ENCODE results near the gene SP3. TPM values are rescaled to one million over a fixed set of nuclear protein-coding genes. Genes with fewer than 3 reads are reported as not detected.

SP3 gene
- total RNA-seq, 2 experiments from 2014 or later = 95.9 to 102 TPM

DNA sequence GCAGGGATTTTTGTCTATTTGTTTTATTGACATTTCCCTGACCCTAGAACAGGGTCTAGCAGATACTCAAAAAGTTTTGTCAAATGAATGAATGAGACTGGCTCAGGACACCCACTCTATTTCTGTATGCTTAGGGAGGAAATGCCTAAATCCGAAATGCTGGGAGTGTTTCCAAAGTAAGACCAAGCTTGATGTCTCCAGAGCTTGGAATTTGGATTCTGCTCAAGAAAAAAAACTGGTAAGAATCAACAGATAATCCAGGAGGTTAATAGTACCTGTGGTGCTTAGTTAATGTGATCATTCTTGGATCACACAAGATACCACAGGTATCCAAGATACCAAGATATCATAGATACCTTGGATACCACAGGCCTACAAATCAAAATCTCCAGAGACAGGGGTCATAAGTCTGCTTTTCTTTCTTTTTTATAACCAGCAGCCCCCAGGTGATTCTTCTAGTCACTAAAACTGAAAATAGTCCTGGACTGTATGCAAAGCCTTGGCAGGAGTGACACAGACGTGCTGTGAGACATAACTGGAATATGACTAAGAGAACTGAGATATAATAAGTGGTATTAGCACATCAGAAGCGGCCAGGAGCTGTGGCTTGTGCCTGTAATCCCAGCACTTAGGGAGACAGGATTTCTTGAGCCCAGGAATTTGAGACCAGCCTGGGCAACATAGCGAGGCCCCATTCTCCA, 39.9 kb upstream of the SP3 start:
- DNase-seq = no peak
- Mint-ChIP-seq H3K9me3 (ENCODE audit: insufficient read depth) (no peaks in the 10 kb centered on the region), H3K27me3 (ENCODE audit: low read depth) (peaks cover 8% of the 10 kb centered on the region), H3K4me1 (ENCODE audit: low read depth) (no peaks in the 10 kb centered on the region), H3K27ac (no peak overlapping the region), H3K4me3 (no peak overlapping the region), H3K36me3 (ENCODE audit: low read depth) (no peaks in the 10 kb centered on the region)
- POLR2A ChIA-PET = no interaction called here
- ATAC-seq = no peak
- CTCF ChIA-PET = no interaction called here

DNA sequence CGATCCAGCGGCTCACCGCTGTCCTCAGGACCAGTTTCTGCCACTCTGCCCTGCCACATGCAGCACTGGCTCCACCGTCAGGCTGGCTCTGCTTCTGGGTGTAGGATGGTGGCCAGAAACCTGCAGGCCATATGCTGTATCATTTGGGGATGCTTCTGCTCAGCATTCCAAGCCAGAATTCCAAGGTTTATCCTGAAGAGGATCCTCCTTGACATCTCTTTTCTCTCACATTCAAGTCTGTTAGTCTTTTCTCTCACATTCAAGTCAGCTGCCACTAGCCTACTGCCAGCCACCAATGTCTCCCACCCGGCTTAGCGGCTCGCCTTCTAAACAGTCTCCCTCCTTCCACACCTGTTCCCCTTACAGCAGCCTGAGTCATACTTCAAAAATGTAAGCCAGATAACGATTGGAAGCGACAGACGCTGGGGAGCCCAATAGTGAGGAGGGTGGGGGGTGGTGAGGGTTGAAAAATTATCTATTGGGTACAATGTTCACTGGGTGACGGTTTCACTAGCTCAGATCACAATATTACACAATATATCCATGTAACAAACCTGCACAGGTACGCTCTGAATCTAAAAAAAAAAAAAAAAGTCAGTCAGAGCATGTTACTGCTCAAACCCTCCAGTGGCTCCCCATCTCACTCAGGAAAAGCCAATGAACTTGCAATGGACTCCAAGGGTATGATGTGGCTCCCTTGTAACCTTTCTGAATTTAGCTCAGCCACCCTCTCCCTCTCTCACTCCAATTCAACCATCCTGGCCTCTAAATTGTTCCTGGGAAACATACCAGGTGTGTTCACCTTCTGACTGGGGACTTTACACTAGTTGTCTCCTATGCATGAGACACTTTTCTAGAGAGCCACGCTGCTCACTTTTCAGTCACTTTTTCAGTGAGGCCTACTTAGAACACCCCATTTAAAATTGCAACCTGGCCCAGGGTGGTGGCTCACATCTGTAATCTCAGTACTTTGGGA, 38.8 kb upstream of the SP3 start:
- Mint-ChIP-seq H3K36me3 (ENCODE audit: low read depth) (no peaks in the 10 kb centered on the region), H3K27me3 (ENCODE audit: low read depth) (peaks cover 4% of the 10 kb centered on the region), H3K4me3 (no peak overlapping the region), H3K27ac (no peak overlapping the region), H3K9me3 (ENCODE audit: insufficient read depth) (no peaks in the 10 kb centered on the region), H3K4me1 (ENCODE audit: low read depth) (no peaks in the 10 kb centered on the region)
- POLR2A ChIA-PET = no interaction called here
- CTCF ChIA-PET = no interaction called here
- ATAC-seq (no peak), DNase-seq (no peak)

DNA sequence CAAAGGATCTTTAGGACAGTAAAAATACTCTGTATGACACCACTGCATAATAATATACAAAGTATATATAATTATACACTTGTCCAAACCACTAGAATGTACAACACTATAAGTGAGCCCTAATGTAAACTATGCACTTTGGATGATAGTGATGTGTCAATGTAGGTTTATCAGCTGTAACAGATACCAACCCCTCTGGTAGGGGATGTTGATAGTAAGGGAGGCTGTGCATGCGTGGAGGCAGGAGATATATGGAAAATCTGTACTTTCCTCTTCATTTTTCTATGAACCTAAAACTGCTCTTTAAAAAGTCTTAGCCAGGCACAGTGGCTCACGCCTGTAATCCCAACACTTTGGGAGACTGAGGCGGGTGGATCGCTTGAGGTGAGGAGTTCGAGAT, 37.5 kb upstream of the SP3 start:
- no peaks in the 10 kb centered on the region for H3K36me3 Mint-ChIP-seq (ENCODE audit: low read depth)
- no peak overlapping the region for H3K27ac Mint-ChIP-seq
- no peak for ATAC-seq
- ChIA-PET POLR2A (no interaction called here), CTCF (no interaction called here)
- H3K4me3 Mint-ChIP-seq = no peak overlapping the region
- H3K4me1 Mint-ChIP-seq (ENCODE audit: low read depth) = no peaks in the 10 kb centered on the region
- H3K9me3 Mint-ChIP-seq (ENCODE audit: insufficient read depth) = no peaks in the 10 kb centered on the region
- DNase-seq = no peak
- H3K27me3 Mint-ChIP-seq (ENCODE audit: low read depth) = peaks cover 8% of the 10 kb centered on the region

DNA sequence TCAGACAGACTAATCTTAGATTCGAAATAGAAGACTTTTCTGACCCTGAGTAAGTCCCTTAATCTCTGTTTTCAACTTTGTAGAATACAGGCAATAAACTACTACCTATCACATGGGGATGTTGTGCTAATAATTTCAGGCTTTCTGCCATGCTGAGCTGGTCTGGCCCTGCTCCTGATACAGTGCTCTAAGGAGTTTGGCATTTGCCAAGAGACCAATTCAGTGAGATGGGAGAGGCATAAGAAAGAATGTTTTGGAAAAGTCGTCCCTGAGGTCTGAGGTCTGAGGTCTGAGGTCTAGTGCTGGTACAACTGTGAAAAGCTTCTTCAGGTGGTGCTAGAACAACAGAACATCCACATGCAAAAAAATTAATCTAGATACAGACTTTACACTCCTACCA, 35.9 kb upstream of the SP3 start:
- ATAC-seq (no peak), DNase-seq (no peak)
- H3K9me3 Mint-ChIP-seq (ENCODE audit: insufficient read depth) = no peaks in the 10 kb centered on the region
- H3K4me3 Mint-ChIP-seq = no peak overlapping the region
- ChIA-PET CTCF (interaction anchor here (0.6 kb wide), 1 partner anchor 76 kb away, joined by 4 read pairs; no protein-coding TSS in a partner anchor), POLR2A (no interaction called here)
- peaks cover 8% of the 10 kb centered on the region for H3K27me3 Mint-ChIP-seq (ENCODE audit: low read depth)
- H3K36me3 Mint-ChIP-seq (ENCODE audit: low read depth) = no peaks in the 10 kb centered on the region
- no peaks in the 10 kb centered on the region for H3K4me1 Mint-ChIP-seq (ENCODE audit: low read depth)
- H3K27ac Mint-ChIP-seq = no peak overlapping the region

DNA sequence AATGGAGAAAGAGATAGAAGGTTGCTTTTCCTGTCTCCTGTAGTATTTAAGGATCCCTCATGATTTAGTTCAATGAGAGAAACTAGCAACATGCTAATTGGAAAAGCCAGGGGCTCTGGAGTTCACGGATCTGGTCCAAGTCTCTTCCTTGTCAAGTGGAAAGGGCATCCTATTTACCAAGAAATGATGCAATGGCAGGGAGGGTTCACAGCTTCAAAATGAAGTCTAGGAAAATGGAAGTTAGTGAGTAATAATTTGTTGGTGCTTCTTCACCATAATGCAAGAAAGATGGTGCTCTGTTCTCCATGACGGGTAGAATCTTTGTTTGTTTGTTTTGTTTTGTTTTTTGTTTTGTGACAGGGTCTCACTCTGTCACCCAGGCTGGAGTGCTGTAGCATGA, 34.6 kb upstream of the SP3 start:
- no peaks in the 10 kb centered on the region for H3K9me3 Mint-ChIP-seq (ENCODE audit: insufficient read depth)
- H3K4me3 Mint-ChIP-seq = no peak overlapping the region
- no peak for DNase-seq
- no peak for ATAC-seq
- H3K4me1 Mint-ChIP-seq (ENCODE audit: low read depth) = no peaks in the 10 kb centered on the region
- ChIA-PET CTCF (no interaction called here), POLR2A (no interaction called here)
- H3K27me3 Mint-ChIP-seq (ENCODE audit: low read depth) = peaks cover 14% of the 10 kb centered on the region
- H3K36me3 Mint-ChIP-seq (ENCODE audit: low read depth) = no peaks in the 10 kb centered on the region
- H3K27ac Mint-ChIP-seq = no peak overlapping the region

DNA sequence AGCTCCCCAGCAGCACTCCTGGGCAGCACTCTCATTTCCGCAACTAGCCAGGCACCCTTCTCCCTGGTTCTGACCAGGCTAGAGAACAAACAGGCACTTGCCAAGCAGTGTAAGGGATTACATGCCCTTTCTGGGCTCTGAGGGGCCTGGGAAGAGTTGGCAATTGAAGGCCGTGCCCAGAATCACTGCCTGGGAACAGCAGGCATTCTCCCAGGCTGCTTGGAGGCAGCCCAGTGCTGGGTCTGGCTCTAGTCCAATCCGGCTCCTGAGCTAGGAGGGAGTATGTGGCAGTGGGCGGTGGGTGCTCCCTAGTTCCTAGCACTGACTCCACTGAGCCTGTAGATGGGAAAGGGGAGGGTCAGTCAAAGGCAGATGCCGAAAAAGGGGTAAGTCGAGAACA, 34.1 kb upstream of the SP3 start:
- Mint-ChIP-seq H3K27ac (no peak overlapping the region), H3K4me1 (ENCODE audit: low read depth) (no peaks in the 10 kb centered on the region), H3K27me3 (ENCODE audit: low read depth) (peaks cover 18% of the 10 kb centered on the region), H3K36me3 (ENCODE audit: low read depth) (no peaks in the 10 kb centered on the region), H3K4me3 (no peak overlapping the region), H3K9me3 (ENCODE audit: insufficient read depth) (no peaks in the 10 kb centered on the region)
- ATAC-seq (no peak), DNase-seq (no peak)
- ChIA-PET POLR2A (no interaction called here), CTCF (no interaction called here)

DNA sequence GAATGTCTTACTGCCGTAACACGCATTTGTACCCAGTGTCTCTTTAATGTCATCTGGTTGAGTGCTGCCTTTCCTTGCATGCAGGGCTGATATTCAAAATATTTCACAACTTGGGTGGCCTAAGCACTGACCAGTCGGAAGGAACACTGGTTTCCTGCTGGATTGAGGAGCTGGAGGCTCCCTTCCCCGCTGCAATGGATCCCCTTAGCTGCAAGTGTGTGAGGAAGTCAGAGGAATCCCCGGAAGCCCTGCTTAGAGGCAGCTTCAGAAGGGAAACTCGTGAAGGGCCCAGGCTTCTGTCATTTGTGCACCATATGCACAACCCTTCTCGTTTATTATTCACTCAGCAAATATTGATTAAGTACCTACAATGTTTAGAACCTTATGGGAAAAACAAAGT, 33.2 kb upstream of the SP3 start:
- H3K27ac Mint-ChIP-seq = no peak overlapping the region
- no peaks in the 10 kb centered on the region for H3K4me1 Mint-ChIP-seq (ENCODE audit: low read depth)
- no peaks in the 10 kb centered on the region for H3K36me3 Mint-ChIP-seq (ENCODE audit: low read depth)
- peaks cover 22% of the 10 kb centered on the region for H3K27me3 Mint-ChIP-seq (ENCODE audit: low read depth)
- CTCF ChIA-PET = no interaction called here
- H3K9me3 Mint-ChIP-seq (ENCODE audit: insufficient read depth) = no peaks in the 10 kb centered on the region
- no peak overlapping the region for H3K4me3 Mint-ChIP-seq
- ATAC-seq (no peak), DNase-seq (no peak)
- POLR2A ChIA-PET = no interaction called here

DNA sequence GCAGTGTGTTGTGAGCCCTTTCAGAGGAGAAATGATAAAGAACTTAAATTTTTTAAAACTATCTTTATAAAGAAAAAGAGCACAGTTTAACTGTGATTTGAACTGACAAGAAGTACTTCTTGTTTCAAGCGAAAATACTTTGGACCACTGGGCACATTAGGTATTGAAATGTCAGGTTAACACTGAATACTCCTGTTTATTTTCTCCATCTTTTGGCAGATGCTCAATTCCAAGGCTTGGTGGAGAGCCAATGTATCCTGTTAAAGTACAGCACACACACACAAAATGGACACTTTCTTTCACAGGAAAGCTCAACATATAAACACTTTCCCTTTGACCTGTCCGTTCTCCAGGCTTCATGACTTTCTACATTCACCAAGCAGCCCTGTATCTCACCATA, 32.6 kb upstream of the SP3 start:
- Mint-ChIP-seq H3K9me3 (ENCODE audit: insufficient read depth) (no peaks in the 10 kb centered on the region), H3K27ac (no peak overlapping the region), H3K4me1 (ENCODE audit: low read depth) (no peaks in the 10 kb centered on the region), H3K36me3 (ENCODE audit: low read depth) (no peaks in the 10 kb centered on the region), H3K27me3 (ENCODE audit: low read depth) (peaks cover 22% of the 10 kb centered on the region), H3K4me3 (no peak overlapping the region)
- ATAC-seq (no peak), DNase-seq (no peak)
- ChIA-PET CTCF (interaction anchor here (3.3 kb wide), 1 partner anchor 11 kb away, joined by 13 read pairs; no protein-coding TSS in a partner anchor), POLR2A (no interaction called here)

DNA sequence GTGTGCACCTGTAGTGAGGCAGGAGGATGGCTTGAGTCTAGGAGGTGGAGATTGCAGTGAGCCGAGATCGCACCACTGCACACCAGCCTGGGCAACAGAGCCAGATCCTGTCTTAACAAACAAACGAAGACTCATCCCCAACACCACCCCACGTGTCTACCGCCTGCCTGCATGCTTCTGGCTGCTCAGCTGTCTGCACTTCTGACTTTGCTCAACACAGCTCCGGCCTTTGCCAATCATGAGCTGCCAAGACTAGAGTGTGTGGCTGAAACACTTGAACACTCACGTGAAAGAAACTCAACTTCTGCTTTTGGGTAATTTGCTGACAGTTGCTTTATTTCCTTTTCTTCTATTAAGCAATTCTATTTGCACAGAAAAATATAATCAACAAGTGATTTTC, 32.1 kb upstream of the SP3 start:
- Mint-ChIP-seq H3K9me3 (ENCODE audit: insufficient read depth) (no peaks in the 10 kb centered on the region), H3K4me1 (ENCODE audit: low read depth) (no peaks in the 10 kb centered on the region), H3K36me3 (ENCODE audit: low read depth) (no peaks in the 10 kb centered on the region), H3K27me3 (ENCODE audit: low read depth) (peaks cover 22% of the 10 kb centered on the region), H3K27ac (no peak overlapping the region), H3K4me3 (no peak overlapping the region)
- CTCF ChIA-PET = interaction anchor here (3.3 kb wide), 1 partner anchor 10 kb away, joined by 13 read pairs; no protein-coding TSS in a partner anchor
- no peak for DNase-seq
- POLR2A ChIA-PET = no interaction called here
- ATAC-seq = no peak

DNA sequence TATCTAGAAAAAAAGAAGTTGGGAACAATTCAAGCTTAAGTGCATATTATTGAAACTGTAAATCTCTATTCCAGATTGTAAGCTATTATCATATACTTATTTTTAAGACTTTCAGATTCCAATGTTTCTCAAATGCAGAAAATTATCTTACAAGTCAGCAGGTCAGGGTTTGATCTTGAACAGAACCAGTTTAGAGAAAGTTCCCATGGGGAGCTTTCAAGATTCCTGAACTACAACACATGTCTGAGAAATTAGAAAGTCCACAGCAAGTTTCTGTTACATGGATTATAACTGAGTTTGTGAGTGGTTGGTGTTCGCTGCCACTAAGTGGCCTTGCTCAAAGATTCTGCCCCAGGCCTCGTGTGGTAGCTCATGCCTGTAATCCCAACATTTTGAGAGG, 31.6 kb upstream of the SP3 start:
- no peak for ATAC-seq
- ChIA-PET POLR2A (interaction anchor here (1.2 kb wide), 1 partner anchor 11 kb away, joined by 5 read pairs; no protein-coding TSS in a partner anchor), CTCF (interaction anchor here (3.3 kb wide), 1 partner anchor 10 kb away, joined by 13 read pairs; no protein-coding TSS in a partner anchor)
- DNase-seq = no peak
- H3K4me1 Mint-ChIP-seq (ENCODE audit: low read depth) = no peaks in the 10 kb centered on the region
- H3K27me3 Mint-ChIP-seq (ENCODE audit: low read depth) = peaks cover 18% of the 10 kb centered on the region
- H3K9me3 Mint-ChIP-seq (ENCODE audit: insufficient read depth) = no peaks in the 10 kb centered on the region
- H3K4me3 Mint-ChIP-seq = no peak overlapping the region
- no peaks in the 10 kb centered on the region for H3K36me3 Mint-ChIP-seq (ENCODE audit: low read depth)
- no peak overlapping the region for H3K27ac Mint-ChIP-seq

DNA sequence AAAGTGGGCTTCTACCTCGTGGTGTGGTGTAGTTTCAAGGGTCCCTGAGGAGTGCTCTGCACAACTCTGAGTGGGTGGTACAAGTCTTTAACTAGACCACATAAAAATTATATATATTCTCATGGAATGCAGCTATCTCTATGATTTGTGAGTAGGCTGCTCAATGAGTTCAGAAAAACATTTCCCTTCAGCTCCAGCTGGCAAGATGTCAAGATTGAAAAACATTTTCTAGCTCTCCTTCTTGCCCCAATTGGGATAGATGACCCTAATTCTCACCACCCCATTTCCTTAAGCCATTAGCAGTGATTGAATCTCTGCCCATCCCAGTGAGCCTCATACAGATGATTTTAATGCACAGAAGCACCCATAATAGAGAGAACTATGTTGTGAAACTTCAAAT, 28.3 kb upstream of the SP3 start:
- Mint-ChIP-seq H3K36me3 (ENCODE audit: low read depth) (no peaks in the 10 kb centered on the region), H3K27me3 (ENCODE audit: low read depth) (peaks cover 19% of the 10 kb centered on the region), H3K4me1 (ENCODE audit: low read depth) (no peaks in the 10 kb centered on the region), H3K27ac (no peak overlapping the region), H3K9me3 (ENCODE audit: insufficient read depth) (no peaks in the 10 kb centered on the region), H3K4me3 (no peak overlapping the region)
- DNase-seq (no peak), ATAC-seq (no peak)
- ChIA-PET POLR2A (interaction anchor here (0.6 kb wide), 1 partner anchor 28 kb away, joined by 4 read pairs; no protein-coding TSS in a partner anchor), CTCF (no interaction called here)

DNA sequence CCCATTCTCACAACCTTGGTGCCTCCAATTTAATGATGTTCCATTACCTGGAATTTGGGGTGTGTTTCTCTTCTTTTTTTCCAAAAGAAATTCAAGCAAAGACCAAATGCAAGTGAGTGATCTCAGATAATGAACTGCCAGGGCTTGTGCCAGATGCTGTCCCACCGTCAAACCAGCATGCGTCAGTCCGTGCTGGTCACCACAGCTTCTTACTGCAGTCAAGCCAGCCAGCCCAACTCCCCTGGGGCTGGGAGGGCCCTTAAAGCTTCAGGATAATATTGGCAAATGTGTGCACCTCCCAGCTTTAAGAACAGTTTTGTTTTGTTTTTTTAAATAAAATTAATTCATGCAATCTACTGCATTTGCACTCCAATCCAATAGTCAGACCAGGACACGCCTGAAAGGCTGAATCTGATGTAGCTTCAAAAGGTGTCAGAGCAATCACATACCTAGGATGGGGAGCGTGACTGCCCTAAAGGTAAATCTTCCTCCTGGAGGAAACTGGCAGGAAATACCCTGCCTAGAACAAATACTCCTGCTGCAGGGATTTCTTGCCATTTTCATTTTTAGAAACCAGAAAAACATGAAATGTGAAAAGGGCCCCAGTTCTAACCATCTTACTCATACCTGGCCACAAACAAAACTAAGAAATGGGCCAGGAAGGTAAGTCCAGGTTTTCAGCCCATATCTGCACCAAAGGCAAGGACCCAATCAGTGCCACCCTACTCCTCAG, 26.8 kb upstream of the SP3 start:
- H3K4me3 Mint-ChIP-seq = no peak overlapping the region
- ChIA-PET CTCF (no interaction called here), POLR2A (no interaction called here)
- no peaks in the 10 kb centered on the region for H3K9me3 Mint-ChIP-seq (ENCODE audit: insufficient read depth)
- H3K4me1 Mint-ChIP-seq (ENCODE audit: low read depth) = no peaks in the 10 kb centered on the region
- peaks cover 16% of the 10 kb centered on the region for H3K27me3 Mint-ChIP-seq (ENCODE audit: low read depth)
- no peak overlapping the region for H3K27ac Mint-ChIP-seq
- ATAC-seq (no peak), DNase-seq (no peak)
- no peaks in the 10 kb centered on the region for H3K36me3 Mint-ChIP-seq (ENCODE audit: low read depth)
